Stimulated activated CD4-positive, alpha-beta T cell treated with anti-CD3 and anti-CD28 coated beads, Interleukin-4, amount 100 ng/mL, for 4 hours (primary cell): ENCODE results near the gene MED22.
"Not testable (repeated sequence)": the region's sequence is repeated elsewhere in the genome, so short reads cannot be mapped to it uniquely, and the experiment has no call there.

Source experiments
- DNase-seq, 2 experiments: peaks; one replicate each; pipeline ENCODE4 v3.0.0-alpha.2; 2020

MED22 gene

DNA sequence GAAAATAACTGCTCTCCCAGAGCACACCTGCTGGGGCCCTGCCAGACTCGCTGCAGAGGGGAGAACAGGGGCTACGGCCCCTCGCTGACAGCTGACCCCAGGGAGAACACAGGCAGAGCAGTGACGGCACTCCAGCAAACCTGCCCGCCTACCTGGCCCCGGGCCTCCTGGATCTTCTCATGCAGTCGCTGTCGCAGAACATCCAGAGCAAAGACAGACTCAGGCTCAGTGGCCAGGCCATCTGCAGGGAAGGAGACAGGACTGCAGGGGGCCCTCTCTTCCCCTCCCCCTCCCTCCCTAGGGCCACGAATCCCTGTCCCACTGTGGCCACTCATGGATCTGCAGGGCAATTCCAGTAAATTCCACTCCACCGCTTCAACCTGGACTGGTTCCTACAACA lies 14.4 kb downstream of the MED22 start:
- no peak for DNase-seq

GRCh38 chr9:133333011-133333410 lies 14.9 kb downstream of the MED22 start:
- DNase-seq = no peak

- no peak for DNase-seq
Measured at GRCh38 chr9:133332381-133332730, 15.6 kb downstream of the MED22 start.

GRCh38 chr9:133331641-133332380 lies 16.1 kb downstream of the MED22 start:
- no peak for DNase-seq

DNA sequence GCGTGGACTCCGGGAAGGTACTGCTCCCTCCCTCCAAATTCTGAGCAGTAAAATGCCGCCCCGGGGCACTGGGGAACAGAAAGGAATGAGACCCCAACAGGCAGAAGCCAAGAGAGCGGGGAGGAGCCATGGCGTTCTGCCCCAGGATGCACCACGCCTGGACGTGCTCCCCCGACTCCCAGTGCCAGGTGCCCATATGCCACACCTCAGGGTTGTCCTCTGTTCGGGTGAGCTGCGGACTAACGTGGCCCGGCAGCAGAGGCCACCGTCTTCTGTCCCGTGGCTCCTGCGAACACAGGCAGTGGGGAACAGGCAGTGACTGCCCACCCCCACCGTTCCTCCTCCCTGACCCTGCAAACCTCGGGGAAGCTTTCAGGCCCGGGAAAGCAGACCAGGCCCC lies 16.7 kb downstream of the MED22 start:
- DNase-seq = no peak

GRCh38 chr9:133329306-133330156 lies 18.4 kb downstream of the MED22 start:
- not testable (repeated sequence) for DNase-seq

DNA sequence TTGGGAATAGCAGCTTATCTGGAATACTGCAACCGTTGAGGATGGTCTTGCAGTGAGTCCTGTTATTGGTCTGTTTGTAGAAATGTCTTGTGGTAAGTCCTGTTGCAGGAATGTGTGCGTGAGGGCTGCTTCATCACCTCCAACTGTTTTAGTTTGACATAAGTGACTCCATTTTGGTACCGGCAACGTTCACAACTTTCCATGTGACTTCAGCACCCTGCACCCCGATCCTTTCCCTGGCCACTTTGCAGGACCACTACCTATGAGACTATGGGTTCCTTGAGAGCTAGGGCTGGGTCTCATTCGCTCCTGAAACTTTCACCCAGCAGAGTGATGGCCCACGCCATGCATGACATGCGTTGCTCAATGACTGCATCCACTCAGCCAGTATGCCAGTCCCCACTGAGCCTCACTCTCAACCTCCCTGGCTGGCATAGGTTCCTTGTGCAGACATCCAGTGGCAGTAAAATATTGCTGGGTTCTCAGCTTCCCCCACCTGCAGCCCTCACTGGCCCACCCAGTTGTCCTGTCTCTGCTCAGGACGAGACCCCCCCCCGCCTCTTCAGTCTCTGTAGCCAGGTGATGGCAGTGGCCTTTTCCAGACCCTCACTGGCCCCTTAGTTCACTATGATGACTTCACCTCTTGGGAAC lies 20.0 kb downstream of the MED22 start:
- DNase-seq = no peak

DNA sequence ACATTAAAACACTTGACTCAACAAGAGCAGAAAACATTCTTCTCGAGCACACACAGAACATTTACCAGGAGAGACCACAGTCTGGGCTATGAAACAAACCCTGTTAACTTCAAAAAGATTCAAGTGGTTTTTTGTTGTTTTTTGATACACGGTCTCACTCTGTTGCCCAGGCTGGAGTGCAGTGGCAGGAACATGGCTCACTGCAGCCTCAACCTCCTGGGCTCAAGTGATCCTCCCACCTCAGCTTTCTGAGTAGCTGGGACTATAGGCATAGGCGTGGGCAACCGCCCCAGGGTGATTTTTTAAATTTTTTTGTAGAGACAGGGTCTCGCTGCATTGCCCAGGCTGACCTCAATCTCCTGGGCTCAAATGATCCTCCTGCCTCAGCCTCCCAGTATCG lies 20.9 kb downstream of the MED22 start:
- DNase-seq = not testable (repeated sequence)

GRCh38 chr9:133323991-133324703 lies 23.8 kb downstream of the MED22 start:
- DNase-seq = no peak

DNA sequence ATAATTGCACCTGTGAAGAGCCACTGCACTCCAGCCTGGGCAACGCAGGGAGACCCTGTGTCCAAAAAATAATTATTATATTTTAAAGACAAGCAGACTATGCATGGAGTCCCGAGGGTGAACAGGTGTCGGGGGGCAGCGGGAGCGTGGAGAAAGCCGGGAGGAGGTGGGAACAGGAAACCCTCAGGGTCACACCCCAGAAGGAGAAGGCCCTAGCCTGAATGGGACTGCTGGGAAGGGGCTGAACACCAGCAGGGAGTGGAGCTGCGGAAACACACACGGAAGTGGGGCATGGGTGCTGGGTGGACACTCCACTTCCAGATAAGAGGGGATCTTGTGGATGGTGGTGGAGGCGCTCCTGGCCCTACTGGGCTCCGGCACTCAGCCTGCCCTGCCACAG lies 24.7 kb downstream of the MED22 start:
- no peak for DNase-seq

- DNase-seq = no peak
Measured at GRCh38 chr9:133322701-133323100, 25.2 kb downstream of the MED22 start.

- DNase-seq = no peak
Measured at GRCh38 chr9:133321411-133321935, 26.5 kb downstream of the MED22 start.

DNA sequence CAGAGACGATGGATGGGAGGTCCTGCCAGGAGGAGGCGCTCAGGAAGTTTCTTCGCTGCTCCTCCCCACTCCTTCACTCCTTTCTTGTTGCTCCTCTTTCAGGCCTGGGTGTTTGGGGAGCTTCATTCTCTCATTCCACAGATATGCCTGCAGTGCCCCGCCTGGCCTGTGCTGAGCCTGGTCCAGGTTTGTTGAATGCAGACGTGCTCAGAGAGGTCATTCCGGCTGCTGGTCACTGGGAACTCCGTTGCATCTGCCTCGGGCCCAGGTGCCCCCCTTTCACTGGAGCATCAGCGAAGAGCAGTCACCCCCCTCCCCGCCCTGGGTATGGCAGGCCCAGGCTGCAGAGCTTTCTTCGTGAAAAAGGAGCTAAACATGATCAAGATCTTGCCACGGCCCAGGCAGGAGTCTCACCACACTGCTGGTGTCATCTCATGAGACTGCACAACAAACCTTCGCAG lies 27.5 kb downstream of the MED22 start:
- no peak for DNase-seq

DNA sequence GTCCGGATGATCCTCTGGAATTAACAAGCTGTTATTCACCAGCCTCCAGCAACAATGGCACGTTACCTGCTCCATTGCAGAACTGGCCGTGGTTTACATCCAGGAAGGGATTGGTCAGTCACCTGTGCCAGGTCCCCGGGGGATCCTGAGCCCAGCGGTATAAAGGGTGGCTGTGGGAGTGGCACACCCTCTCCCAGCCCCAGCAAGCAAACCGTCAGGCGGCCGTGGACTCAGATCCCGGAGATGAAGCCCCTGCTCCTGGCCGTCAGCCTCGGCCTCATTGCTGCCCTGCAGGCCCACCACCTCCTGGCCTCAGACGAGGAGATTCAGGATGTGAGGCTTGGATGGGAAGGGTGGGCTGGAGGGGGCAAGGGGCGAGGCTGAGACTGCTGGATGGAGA lies 30.4 kb downstream of the MED22 start:
- DNase-seq = not testable (repeated sequence)

DNA sequence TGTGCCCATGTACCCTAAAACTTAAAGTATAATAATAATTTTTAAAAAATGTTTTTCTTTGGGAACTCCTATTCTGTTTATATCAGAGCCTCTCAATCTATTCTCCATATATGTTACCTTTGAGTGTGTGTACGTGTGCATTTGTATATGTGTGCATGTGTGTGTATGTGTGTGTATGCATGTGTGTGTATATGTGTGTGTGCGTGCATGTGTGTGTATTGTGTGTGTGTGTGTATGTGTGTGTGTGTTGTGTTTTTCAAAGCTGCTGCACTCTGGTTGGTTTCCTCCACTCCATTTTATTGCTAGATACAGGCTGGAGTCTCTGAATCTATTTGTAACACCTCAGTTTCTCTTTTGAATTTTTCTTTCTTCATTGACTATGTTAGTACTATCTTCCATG lies 31.9 kb downstream of the MED22 start:
- no peak for DNase-seq

GRCh38 chr9:133309608-133310007 lies 38.3 kb downstream of the MED22 start:
- DNase-seq = no peak

DNA sequence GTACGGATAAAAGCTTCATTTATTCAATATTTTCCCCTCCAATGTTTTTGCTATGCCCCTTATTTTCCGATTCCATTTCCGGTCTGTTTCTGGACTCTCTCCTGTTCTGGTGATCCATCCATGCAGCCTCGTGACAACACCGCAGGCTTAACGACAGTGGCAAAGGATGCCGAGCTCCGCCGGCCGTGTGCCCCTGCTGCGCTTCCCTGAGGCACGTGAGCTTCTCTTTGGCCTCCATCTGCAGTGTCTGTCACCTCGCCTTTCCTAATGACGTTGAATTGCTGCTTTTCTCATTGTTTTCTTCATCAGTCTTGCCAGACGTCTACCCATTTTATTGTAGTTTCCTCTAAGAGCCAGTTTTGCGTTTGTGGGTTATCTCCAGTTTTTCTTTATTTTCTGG lies 40.6 kb downstream of the MED22 start:
- no peak for DNase-seq

GRCh38 chr9:133306242-133307204 lies 41.4 kb downstream of the MED22 start:
- no peak for DNase-seq

DNA sequence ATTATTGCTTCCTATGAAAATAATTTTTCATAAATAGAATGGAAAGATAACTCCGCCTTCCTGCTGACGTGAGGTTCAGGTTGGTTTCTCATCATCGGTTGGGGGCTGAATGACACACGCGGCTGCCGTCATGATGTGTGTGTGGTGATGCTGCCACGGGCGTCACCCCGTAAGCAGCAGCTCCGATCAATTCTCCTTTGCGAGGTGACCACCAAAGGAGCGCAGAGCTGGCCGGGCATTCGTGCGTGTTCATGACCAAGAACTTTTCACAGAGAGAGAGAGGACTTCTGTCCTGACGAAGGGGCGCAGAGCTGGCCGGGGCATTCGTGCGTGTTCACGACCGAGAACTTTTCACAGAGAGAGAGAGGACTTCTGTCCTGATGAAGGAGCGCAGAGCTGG lies 42.2 kb downstream of the MED22 start:
- DNase-seq = no peak

DNA sequence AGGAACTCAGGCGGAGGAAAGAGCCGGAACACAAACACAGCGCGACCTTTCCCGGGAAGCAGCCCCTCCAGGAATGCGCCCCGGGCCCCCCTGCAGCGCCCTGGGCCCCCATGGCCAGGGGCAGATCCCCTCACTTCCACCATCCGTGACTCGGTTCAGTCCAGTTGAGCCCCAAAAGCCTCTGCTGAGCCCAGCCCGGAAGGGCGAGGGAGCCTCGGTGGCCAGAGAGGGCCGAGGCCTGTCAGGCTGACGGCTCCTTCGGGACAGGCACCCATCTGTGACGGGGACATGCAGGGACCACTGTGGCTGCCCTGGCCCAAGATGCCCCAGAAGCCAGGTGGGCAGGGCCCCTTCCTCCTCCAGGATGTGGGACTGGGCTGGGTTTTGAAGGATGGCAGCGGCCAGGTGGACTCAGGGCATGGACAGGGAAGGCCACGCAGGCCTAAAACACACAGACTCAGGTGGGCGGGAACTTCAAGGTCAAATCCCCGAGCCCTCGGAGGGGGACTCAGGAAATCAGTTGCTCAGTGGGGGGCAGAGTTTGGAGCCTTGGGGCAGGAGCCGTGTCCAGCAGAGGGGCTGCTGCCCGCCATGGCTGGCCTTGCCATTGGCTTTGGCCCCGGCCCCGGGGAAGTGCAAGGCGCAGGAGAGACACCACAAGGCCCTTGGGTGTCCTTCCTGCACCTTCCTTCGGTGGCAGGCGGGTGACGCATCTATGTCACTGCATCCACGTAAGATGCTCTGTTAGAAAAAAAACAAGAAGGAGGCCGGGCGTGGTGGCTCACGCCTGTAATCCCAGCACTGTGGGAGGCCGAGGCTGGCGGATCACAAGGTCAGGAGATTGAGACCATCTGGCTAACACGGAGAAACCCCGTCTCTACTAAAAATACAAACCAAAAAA lies 43.2 kb downstream of the MED22 start:
- no peak for DNase-seq

- DNase-seq = no peak
Measured at GRCh38 chr9:133304158-133304470, 43.8 kb downstream of the MED22 start.
